PC-3 (cell line): ENCODE results near the gene UGT1A5. TPM values are rescaled to one million over a fixed set of nuclear protein-coding genes. Genes with fewer than 3 reads are reported as not detected.

Source experiments
- ATAC-seq: fragments of 200-7000 bp; cut with Tn5 transposase; 2 replicates; pipeline ENCODE4 v1.9.1; 2020; ENCODE audit warnings: mild to moderate bottlenecking, moderate library complexity
- BruUV-seq: library from RNA; stranded (reverse); fragments of 400-500 nt; replicated peaks from 2 replicates; lab custom pipeline; 2021; lab: Mats Ljungman, UMichigan
- CTCF ChIA-PET: fragments of 300-600 bp; sonication (Branson Sonifier 250); formaldehyde crosslinking; loops from one replicate; lab custom pipeline; 2022; ENCODE audit warnings: antibody characterized with exemption; lab: Charles Lee
- POLR2A ChIA-PET: fragments of 300-600 bp; sonication (Branson Sonifier 250); formaldehyde crosslinking; loops from one replicate; lab custom pipeline; 2022; ENCODE audit warnings: antibody characterized with exemption; ENCODE audit not compliant: unreplicated experiment; lab: Charles Lee
- DNase-seq: peaks from one replicate; pipeline ENCODE4 v3.0.0-alpha.2; 2015
- H2AFZ ChIP-seq: fragments of 300-600 bp; sonication (generic); 2 replicates; pipeline ENCODE4 v1.6.0; 2016; ENCODE audit warnings: antibody characterized with exemption, low read length
- H3F3A ChIP-seq: fragments of 300-600 bp; sonication (generic); one replicate; pipeline ENCODE4 v1.6.0; 2017; ENCODE audit warnings: antibody characterized with exemption, low read length, control low read depth, mild to moderate bottlenecking; ENCODE audit not compliant: unreplicated experiment
- H3K27ac ChIP-seq: fragments of 300-600 bp; sonication (generic); 2 replicates; pipeline ENCODE4 v1.5.1; 2016; ENCODE audit warnings: mild to moderate bottlenecking, low read length
- H3K27me3 ChIP-seq: fragments of 300-600 bp; sonication (generic); 2 replicates; pipeline ENCODE4 v1.6.1; 2016; ENCODE audit warnings: low read length, mixed read lengths
- H3K36me3 ChIP-seq: fragments of 300-600 bp; sonication (generic); 2 replicates; pipeline ENCODE4 v1.6.1; 2016; ENCODE audit warnings: low read depth, mixed run types, low read length, mixed read lengths
- H3K4me1 ChIP-seq: fragments of 300-600 bp; sonication (generic); 2 replicates; pipeline ENCODE4 v1.5.1; 2016; ENCODE audit warnings: low read length; ENCODE audit not compliant: insufficient read depth
- H3K4me2 ChIP-seq: fragments of 300-600 bp; sonication (generic); 2 replicates; pipeline ENCODE4 v1.6.0; 2016; ENCODE audit warnings: low read length
- H3K4me3 ChIP-seq: fragments of 300-600 bp; sonication (generic); 2 replicates; pipeline ENCODE4 v1.5.1; 2016; ENCODE audit warnings: mild to moderate bottlenecking, low read length, mixed read lengths
- H3K79me2 ChIP-seq: fragments of 300-600 bp; sonication (generic); 2 replicates; pipeline ENCODE4 v1.6.1; 2017; ENCODE audit warnings: low read length, mixed read lengths
- H3K9ac ChIP-seq: fragments of 300-600 bp; sonication (generic); 2 replicates; pipeline ENCODE4 v1.6.0; 2016; ENCODE audit warnings: mild to moderate bottlenecking, low read length
- H3K9me2 ChIP-seq: fragments of 300-600 bp; sonication (generic); replicated peaks from 2 replicates; pipeline ENCODE4 v1.6.1; 2016; ENCODE audit warnings: mixed run types, low read length, mixed read lengths
- H3K9me3 ChIP-seq: fragments of 300-600 bp; sonication (generic); 2 replicates; pipeline ENCODE4 v1.6.1; 2016; ENCODE audit warnings: low read length, mixed read lengths
- H4K20me1 ChIP-seq: fragments of 300-600 bp; sonication (generic); 2 replicates; pipeline ENCODE4 v1.6.1; 2016; ENCODE audit warnings: low read length, mixed read lengths
- EZH2 ChIP-seq: fragments of 300-600 bp; sonication (generic); IDR thresholded peaks from one replicate; pipeline ENCODE4 v1.6.1; 2017; ENCODE audit warnings: antibody characterized with exemption, mild to moderate bottlenecking, low read length; ENCODE audit not compliant: unreplicated experiment
- EZH2phosphoT487 ChIP-seq: fragments of 300-600 bp; sonication (generic); IDR thresholded peaks from 2 replicates; pipeline ENCODE4 v1.6.1; 2018; ENCODE audit warnings: mild to moderate bottlenecking, antibody characterized with exemption, low read length, borderline replicate concordance
- intact Hi-C: fragments of 100-400 bp; cut with micrococcal nuclease; formaldehyde crosslinking; loops from 2 replicates; pipeline ENCODE4 v1.9.0; 2023
- total RNA-seq: library from RNA; depleted of rRNA; stranded (reverse); fragments of >200 nt; gene quantifications from 2 replicates; pipeline ENCODE4 v1.2.3, GENCODE V29; 2014
- TF ChIP-seq, protein P1 (sequence below): fragments of 300-600 bp; sonication (generic); conservative IDR thresholded peaks from 2 replicates; pipeline ENCODE4 v1.5.1; 2017; ENCODE audit warnings: antibody characterized with exemption, low read depth, mild to moderate bottlenecking, low read length

UGT1A5 gene
- total RNA-seq, 1 experiment from 2014 or later = not detected

DNA sequence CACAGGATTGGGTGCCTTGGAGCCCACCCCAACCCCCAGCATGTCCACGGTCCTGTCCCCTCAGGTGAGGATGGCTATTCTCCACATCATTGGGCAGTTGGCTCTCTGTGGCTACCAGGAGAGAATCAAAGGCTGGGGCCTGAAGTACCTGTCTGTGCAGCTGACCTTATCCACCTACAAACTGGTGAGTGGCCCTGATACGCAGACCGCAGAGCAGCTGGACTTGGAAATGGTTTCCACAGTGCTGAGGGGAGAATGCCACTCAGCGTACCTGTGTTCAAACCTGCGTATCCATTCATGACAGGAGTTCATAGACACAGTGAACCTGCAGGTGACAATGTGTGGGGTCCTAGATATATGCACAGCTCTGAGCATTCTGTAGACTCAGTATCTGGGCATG lies 87.0 kb downstream of the UGT1A5 start:
- no peaks in the 10 kb centered on the region for H3F3A ChIP-seq
- no peak overlapping the region for H3K4me3 ChIP-seq
- peaks cover 5% of the 10 kb centered on the region; the same call in 1 of the 2 replicates for H3K4me1 ChIP-seq
- no peaks in the 10 kb centered on the region for H3K36me3 ChIP-seq
- no peaks in the 10 kb centered on the region for H3K9me2 ChIP-seq
- no peaks in the 10 kb centered on the region for H3K9me3 ChIP-seq
- CTCF ChIA-PET = no interaction called here
- H3K27me3 ChIP-seq = no peaks in the 10 kb centered on the region
- H4K20me1 ChIP-seq = no peaks in the 10 kb centered on the region
- ATAC-seq (no peak), DNase-seq (no peak)
- no peak overlapping the region for H3K27ac ChIP-seq
- H3K4me2 ChIP-seq = no peak overlapping the region
- TF ChIP-seq, protein P1, sequence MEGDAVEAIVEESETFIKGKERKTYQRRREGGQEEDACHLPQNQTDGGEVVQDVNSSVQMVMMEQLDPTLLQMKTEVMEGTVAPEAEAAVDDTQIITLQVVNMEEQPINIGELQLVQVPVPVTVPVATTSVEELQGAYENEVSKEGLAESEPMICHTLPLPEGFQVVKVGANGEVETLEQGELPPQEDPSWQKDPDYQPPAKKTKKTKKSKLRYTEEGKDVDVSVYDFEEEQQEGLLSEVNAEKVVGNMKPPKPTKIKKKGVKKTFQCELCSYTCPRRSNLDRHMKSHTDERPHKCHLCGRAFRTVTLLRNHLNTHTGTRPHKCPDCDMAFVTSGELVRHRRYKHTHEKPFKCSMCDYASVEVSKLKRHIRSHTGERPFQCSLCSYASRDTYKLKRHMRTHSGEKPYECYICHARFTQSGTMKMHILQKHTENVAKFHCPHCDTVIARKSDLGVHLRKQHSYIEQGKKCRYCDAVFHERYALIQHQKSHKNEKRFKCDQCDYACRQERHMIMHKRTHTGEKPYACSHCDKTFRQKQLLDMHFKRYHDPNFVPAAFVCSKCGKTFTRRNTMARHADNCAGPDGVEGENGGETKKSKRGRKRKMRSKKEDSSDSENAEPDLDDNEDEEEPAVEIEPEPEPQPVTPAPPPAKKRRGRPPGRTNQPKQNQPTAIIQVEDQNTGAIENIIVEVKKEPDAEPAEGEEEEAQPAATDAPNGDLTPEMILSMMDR = no peak
- no peak for TF ChIP-seq EZH2
- TF ChIP-seq EZH2phosphoT487 = no peak
- intact Hi-C loops = no loop called here
- no peak overlapping the region for H3K9ac ChIP-seq
- H2AFZ ChIP-seq = no peak overlapping the region
- POLR2A ChIA-PET = no interaction called here
- BruUV-seq = no TSS peak
- no peaks in the 10 kb centered on the region for H3K79me2 ChIP-seq

DNA sequence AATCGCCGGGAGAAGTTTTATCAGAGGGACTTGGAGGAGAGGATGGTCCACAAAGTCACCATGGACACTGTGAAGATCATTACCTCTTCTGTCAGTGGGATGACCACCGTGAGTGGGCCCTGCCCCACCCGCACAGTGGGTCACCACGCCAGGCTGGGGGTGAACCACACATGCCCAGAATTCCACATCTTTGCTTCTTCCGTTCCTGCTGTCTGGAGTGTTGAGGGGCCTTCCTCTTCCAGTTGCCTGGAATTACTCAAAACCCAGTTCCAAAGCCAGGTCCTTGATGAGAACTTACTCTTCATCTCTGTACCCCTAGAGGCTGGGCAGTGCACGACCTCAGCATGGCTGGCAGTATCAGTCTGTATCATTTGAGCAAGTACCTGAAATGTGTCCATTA lies 87.5 kb downstream of the UGT1A5 start:
- no peaks in the 10 kb centered on the region for H3K9me2 ChIP-seq
- H3K9me3 ChIP-seq = no peaks in the 10 kb centered on the region
- no peak overlapping the region for H3K4me3 ChIP-seq
- no peaks in the 10 kb centered on the region for H3K36me3 ChIP-seq
- H3K9ac ChIP-seq = no peak overlapping the region
- H3K4me1 ChIP-seq = peaks cover 5% of the 10 kb centered on the region; the same call in 1 of the 2 replicates
- intact Hi-C loops = no loop called here
- POLR2A ChIA-PET = no interaction called here
- no peak overlapping the region for H3K4me2 ChIP-seq
- TF ChIP-seq, protein P1 = no peak
- no peak for TF ChIP-seq EZH2
- TF ChIP-seq EZH2phosphoT487 = no peak
- no peak for ATAC-seq
- no peak overlapping the region for H3K27ac ChIP-seq
- no TSS peak for BruUV-seq
- H3F3A ChIP-seq = no peaks in the 10 kb centered on the region
- no peaks in the 10 kb centered on the region for H3K79me2 ChIP-seq
- CTCF ChIA-PET = no interaction called here
- H2AFZ ChIP-seq = no peak overlapping the region
- no peaks in the 10 kb centered on the region for H4K20me1 ChIP-seq
- no peaks in the 10 kb centered on the region for H3K27me3 ChIP-seq
- DNase-seq = no peak

DNA sequence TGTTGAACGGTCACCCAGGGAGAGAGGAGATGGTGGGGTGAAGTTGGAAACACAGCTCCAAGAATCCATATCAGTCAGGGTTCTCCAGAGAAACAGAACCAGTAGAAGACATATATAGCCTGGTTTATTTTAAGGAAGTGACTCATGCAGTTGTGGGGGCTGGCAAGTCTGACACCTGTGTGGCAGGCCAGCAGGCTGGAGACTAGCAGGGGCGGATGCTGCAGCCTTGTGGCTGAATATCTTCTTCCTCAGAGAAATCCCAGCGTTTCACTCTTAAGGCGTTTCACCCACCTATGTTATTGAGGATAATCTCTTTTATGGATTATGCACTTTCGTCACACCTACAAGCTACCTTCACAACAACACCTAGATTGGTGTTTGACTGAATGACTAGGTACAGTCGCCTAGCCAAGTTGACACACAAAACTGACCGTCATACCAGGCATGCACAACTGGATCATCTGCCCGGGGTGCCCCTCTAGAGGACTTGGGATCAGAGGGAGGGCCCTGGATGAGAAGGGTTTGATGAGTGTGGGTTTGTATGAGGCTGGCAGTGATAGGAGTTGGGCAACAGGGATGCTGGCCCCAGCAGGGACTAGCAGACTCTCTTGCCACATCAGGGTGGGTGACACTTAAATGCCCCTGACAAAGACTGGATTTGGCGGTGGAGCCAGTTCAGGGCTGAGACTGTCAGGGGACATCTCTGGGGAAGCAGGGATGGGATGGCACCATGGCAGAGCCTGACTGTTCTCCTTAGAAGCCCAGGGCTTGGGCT lies 88.8 kb downstream of the UGT1A5 start:
- Histone ChIP-seq H2AFZ (no peak overlapping the region), H3K79me2 (no peaks in the 10 kb centered on the region), H3K4me2 (no peak overlapping the region), H4K20me1 (no peaks in the 10 kb centered on the region), H3K4me1 (peaks cover 5% of the 10 kb centered on the region; the same call in 1 of the 2 replicates), H3K9ac (no peak overlapping the region), H3K9me3 (no peaks in the 10 kb centered on the region), H3K36me3 (no peaks in the 10 kb centered on the region), H3K27ac (no peak overlapping the region), H3K4me3 (no peak overlapping the region), H3F3A (no peaks in the 10 kb centered on the region), H3K27me3 (no peaks in the 10 kb centered on the region), H3K9me2 (no peaks in the 10 kb centered on the region)
- BruUV-seq = no TSS peak
- ATAC-seq (peak; percentile 91), DNase-seq (peak; percentile 56)
- ChIA-PET POLR2A (no interaction called here), CTCF (no interaction called here)
- TF ChIP-seq, protein P1 = no peak
- TF ChIP-seq EZH2phosphoT487 (no peak), EZH2 (no peak)
- intact Hi-C loops = no loop called here
